ENCODE data around the gene TIAM2. TPM values are rescaled to one million over a fixed set of nuclear protein-coding genes. Genes with fewer than 3 reads are reported as not detected.

Gene TIAM2
- total and polyA plus RNA-seq, 2 experiments from 2014 or later: 14.2 to 24.4 TPM

DNA sequence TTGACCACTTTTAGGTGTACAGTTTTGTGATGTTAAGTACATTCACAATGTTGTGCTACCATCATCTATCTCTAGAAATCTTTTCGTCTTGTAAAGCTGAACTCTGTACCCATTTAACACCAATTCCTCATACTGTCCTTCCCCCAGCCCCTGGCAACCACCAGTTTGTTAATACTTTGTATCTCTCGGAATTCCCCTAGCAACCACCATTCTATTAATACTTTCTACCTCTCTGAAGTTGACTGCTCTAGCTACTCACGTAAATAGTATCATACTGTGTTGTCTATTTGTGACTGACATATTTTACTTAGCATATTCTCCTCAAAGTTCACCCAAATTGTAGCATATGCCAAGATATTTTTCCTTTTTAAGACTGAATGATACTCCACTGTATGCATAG is 186.4 kb downstream of the TIAM2 start:
- TF ChIP-seq, protein P1, sequence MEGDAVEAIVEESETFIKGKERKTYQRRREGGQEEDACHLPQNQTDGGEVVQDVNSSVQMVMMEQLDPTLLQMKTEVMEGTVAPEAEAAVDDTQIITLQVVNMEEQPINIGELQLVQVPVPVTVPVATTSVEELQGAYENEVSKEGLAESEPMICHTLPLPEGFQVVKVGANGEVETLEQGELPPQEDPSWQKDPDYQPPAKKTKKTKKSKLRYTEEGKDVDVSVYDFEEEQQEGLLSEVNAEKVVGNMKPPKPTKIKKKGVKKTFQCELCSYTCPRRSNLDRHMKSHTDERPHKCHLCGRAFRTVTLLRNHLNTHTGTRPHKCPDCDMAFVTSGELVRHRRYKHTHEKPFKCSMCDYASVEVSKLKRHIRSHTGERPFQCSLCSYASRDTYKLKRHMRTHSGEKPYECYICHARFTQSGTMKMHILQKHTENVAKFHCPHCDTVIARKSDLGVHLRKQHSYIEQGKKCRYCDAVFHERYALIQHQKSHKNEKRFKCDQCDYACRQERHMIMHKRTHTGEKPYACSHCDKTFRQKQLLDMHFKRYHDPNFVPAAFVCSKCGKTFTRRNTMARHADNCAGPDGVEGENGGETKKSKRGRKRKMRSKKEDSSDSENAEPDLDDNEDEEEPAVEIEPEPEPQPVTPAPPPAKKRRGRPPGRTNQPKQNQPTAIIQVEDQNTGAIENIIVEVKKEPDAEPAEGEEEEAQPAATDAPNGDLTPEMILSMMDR (conservative IDR thresholded peaks at IDR 0.05; ENCODE audit: low read depth in 2 of 2): no peak
- TF ChIP-seq EZH2 (IDR thresholded peaks at IDR 0.05; ENCODE audit: low read depth, unreplicated experiment): no peak
- TF ChIP-seq JUNB (IDR thresholded peaks at IDR 0.05; ENCODE audit: unreplicated experiment): no peak
- TF ChIP-seq STAT1 (IDR thresholded peaks at IDR 0.05; ENCODE audit: unreplicated experiment): no peak
- TF ChIP-seq EZH2phosphoT487 (IDR thresholded peaks at IDR 0.05; ENCODE audit: unreplicated experiment): no peak
- TF ChIP-seq, protein P2, sequence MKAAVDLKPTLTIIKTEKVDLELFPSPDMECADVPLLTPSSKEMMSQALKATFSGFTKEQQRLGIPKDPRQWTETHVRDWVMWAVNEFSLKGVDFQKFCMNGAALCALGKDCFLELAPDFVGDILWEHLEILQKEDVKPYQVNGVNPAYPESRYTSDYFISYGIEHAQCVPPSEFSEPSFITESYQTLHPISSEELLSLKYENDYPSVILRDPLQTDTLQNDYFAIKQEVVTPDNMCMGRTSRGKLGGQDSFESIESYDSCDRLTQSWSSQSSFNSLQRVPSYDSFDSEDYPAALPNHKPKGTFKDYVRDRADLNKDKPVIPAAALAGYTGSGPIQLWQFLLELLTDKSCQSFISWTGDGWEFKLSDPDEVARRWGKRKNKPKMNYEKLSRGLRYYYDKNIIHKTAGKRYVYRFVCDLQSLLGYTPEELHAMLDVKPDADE (IDR thresholded peaks at IDR 0.05): no peak
- TF ChIP-seq, protein P3, sequence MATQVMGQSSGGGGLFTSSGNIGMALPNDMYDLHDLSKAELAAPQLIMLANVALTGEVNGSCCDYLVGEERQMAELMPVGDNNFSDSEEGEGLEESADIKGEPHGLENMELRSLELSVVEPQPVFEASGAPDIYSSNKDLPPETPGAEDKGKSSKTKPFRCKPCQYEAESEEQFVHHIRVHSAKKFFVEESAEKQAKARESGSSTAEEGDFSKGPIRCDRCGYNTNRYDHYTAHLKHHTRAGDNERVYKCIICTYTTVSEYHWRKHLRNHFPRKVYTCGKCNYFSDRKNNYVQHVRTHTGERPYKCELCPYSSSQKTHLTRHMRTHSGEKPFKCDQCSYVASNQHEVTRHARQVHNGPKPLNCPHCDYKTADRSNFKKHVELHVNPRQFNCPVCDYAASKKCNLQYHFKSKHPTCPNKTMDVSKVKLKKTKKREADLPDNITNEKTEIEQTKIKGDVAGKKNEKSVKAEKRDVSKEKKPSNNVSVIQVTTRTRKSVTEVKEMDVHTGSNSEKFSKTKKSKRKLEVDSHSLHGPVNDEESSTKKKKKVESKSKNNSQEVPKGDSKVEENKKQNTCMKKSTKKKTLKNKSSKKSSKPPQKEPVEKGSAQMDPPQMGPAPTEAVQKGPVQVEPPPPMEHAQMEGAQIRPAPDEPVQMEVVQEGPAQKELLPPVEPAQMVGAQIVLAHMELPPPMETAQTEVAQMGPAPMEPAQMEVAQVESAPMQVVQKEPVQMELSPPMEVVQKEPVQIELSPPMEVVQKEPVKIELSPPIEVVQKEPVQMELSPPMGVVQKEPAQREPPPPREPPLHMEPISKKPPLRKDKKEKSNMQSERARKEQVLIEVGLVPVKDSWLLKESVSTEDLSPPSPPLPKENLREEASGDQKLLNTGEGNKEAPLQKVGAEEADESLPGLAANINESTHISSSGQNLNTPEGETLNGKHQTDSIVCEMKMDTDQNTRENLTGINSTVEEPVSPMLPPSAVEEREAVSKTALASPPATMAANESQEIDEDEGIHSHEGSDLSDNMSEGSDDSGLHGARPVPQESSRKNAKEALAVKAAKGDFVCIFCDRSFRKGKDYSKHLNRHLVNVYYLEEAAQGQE (IDR thresholded peaks at IDR 0.05; ENCODE audit: unreplicated experiment): no peak
- no peak for TF ChIP-seq ZNF331 (CRISPR knock-in tag; IDR thresholded peaks at IDR 0.05; ENCODE audit: low read depth)
- no peak for TF ChIP-seq POLR2AphosphoS5 (IDR thresholded peaks at IDR 0.05; ENCODE audit: low read depth)
- TF ChIP-seq ZNF114 (CRISPR knock-in tag; IDR thresholded peaks at IDR 0.05): no peak
- TF ChIP-seq NANOG (IDR thresholded peaks at IDR 0.05; ENCODE audit: borderline replicate concordance): no peak
- TF ChIP-seq, protein P4, sequence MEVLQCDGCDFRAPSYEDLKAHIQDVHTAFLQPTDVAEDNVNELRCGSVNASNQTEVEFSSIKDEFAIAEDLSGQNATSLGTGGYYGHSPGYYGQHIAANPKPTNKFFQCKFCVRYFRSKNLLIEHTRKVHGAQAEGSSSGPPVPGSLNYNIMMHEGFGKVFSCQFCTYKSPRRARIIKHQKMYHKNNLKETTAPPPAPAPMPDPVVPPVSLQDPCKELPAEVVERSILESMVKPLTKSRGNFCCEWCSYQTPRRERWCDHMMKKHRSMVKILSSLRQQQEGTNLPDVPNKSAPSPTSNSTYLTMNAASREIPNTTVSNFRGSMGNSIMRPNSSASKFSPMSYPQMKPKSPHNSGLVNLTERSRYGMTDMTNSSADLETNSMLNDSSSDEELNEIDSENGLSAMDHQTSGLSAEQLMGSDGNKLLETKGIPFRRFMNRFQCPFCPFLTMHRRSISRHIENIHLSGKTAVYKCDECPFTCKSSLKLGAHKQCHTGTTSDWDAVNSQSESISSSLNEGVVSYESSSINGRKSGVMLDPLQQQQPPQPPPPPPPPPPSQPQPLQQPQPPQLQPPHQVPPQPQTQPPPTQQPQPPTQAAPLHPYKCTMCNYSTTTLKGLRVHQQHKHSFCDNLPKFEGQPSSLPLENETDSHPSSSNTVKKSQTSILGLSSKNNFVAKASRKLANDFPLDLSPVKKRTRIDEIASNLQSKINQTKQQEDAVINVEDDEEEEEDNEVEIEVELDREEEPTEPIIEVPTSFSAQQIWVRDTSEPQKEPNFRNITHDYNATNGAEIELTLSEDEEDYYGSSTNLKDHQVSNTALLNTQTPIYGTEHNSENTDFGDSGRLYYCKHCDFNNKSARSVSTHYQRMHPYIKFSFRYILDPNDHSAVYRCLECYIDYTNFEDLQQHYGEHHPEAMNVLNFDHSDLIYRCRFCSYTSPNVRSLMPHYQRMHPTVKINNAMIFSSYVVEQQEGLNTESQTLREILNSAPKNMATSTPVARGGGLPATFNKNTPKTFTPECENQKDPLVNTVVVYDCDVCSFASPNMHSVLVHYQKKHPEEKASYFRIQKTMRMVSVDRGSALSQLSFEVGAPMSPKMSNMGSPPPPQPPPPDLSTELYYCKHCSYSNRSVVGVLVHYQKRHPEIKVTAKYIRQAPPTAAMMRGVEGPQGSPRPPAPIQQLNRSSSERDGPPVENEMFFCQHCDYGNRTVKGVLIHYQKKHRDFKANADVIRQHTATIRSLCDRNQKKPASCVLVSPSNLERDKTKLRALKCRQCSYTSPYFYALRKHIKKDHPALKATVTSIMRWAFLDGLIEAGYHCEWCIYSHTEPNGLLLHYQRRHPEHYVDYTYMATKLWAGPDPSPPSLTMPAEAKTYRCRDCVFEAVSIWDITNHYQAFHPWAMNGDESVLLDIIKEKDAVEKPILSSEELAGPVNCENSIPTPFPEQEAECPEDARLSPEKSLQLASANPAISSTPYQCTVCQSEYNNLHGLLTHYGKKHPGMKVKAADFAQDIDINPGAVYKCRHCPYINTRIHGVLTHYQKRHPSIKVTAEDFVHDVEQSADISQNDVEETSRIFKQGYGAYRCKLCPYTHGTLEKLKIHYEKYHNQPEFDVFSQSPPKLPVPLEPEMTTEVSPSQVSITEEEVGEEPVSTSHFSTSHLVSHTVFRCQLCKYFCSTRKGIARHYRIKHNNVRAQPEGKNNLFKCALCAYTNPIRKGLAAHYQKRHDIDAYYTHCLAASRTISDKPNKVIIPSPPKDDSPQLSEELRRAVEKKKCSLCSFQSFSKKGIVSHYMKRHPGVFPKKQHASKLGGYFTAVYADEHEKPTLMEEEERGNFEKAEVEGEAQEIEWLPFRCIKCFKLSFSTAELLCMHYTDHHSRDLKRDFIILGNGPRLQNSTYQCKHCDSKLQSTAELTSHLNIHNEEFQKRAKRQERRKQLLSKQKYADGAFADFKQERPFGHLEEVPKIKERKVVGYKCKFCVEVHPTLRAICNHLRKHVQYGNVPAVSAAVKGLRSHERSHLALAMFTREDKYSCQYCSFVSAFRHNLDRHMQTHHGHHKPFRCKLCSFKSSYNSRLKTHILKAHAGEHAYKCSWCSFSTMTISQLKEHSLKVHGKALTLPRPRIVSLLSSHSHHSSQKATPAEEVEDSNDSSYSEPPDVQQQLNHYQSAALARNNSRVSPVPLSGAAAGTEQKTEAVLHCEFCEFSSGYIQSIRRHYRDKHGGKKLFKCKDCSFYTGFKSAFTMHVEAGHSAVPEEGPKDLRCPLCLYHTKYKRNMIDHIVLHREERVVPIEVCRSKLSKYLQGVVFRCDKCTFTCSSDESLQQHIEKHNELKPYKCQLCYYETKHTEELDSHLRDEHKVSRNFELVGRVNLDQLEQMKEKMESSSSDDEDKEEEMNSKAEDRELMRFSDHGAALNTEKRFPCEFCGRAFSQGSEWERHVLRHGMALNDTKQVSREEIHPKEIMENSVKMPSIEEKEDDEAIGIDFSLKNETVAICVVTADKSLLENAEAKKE (CRISPR knock-in tag; IDR thresholded peaks at IDR 0.05): no peak
- TF ChIP-seq CREB1 (CRISPR knock-in tag; IDR thresholded peaks at IDR 0.05; ENCODE audit: low read depth): no peak
- no peak overlapping the region for H3K27ac Mint-ChIP-seq

More for the DNA sequence above, 186.4 kb downstream of the TIAM2 start:
- Histone ChIP-seq H3F3A (replicated peaks; ENCODE audit: low read depth) (no peaks in the 10 kb centered on the region; the same call in 1 of the 2 replicates), H3K27me3 (ENCODE audit: insufficient read depth) (no peaks in the 10 kb centered on the region), H3K9me2 (ENCODE audit: insufficient read depth) (no peaks in the 10 kb centered on the region), H3K36me3 (ENCODE audit: insufficient read depth) (peaks cover 6% of the 10 kb centered on the region), H3K4me3 (no peak overlapping the region), H2AFZ (no peak overlapping the region), H4K20me1 (replicated peaks; ENCODE audit: insufficient read depth) (no peaks in the 10 kb centered on the region), H3K4me1 (ENCODE audit: insufficient read depth) (peaks cover 11% of the 10 kb centered on the region), H3K4me2 (no peak overlapping the region), H3K27ac (ENCODE audit: low read depth) (no peak overlapping the region), H3K79me2 (replicated peaks; ENCODE audit: insufficient read depth) (no peaks in the 10 kb centered on the region)
- DNase-seq (ENCODE audit: low spot score) (no peak), ATAC-seq (no peak)
- Mint-ChIP-seq H3K36me3 (ENCODE audit: low read depth) (peaks cover 13% of the 10 kb centered on the region; the same call in 2 of the 3 replicates), H3K27me3 (ENCODE audit: insufficient read depth, low read depth, poor library complexity) (peaks cover 1% of the 10 kb centered on the region), H3K4me1 (peaks cover 11% of the 10 kb centered on the region), H3K4me3 (no peak overlapping the region), H3K9me3 (no peaks in the 10 kb centered on the region)
